GM12878 (cell line): Measurements from ENCODE around the gene MYLIP. TPM values are rescaled to one million over a fixed set of nuclear protein-coding genes. Genes with fewer than 3 reads are reported as not detected.
A peak's percentile ranks its signal among the peaks of the same experiment; 100 is the strongest.

Experiments
- ATAC-seq: fragments of 200-7000 bp; cut with Tn5 transposase; 3 replicates; pipeline ENCODE4 v1.9.1; 2020; ENCODE audit warnings: mild to moderate bottlenecking, moderate library complexity
- BruUV-seq: library from RNA; stranded (reverse); fragments of 400-500 nt; replicated peaks from 2 replicates; lab custom pipeline; 2021; lab: Mats Ljungman, UMichigan
- CTCF ChIA-PET: fragments of 300-600 bp; sonication (Branson Sonifier 250); formaldehyde crosslinking; extraction: SDS; loops from one replicate; lab custom pipeline; 2021; ENCODE audit warnings: inconsistent platforms; lab: Yijun Ruan, JAX
- POLR2A ChIA-PET: fragments of 350-600 bp; formaldehyde crosslinking; extraction: SDS; loops from one replicate; lab custom pipeline; 2021; ENCODE audit warnings: inconsistent platforms; lab: Charles Lee
- RAD21 ChIA-PET: fragments of 300-600 bp; sonication (Branson Sonifier 250); formaldehyde crosslinking; loops from one replicate; lab custom pipeline; 2023; ENCODE audit warnings: antibody characterized with exemption; ENCODE audit not compliant: unreplicated experiment; lab: Charles Lee
- SMC1A ChIA-PET: fragments of 300-600 bp; sonication (Branson Sonifier 250); formaldehyde crosslinking; loops from one replicate; lab custom pipeline; 2023; ENCODE audit not compliant: unreplicated experiment, uncharacterized antibody; lab: Charles Lee
- DNase-seq: peaks from one replicate; pipeline ENCODE4 v3.0.0-alpha.2; 2011; ENCODE audit warnings: low read depth, low spot score
- FAIRE-seq: peaks from 3 replicates; lab custom pipeline; 2011; peaks lifted over from hg19 to GRCh38; lab: Jason Lieb, UNC
- H2AFZ ChIP-seq: 2 replicates; pipeline ENCODE4 v1.6.0; 2011; ENCODE audit warnings: low read depth, low read length, control low read depth; ENCODE audit not compliant: control insufficient read depth
- H3K27ac ChIP-seq: 2 replicates; pipeline ENCODE4 v1.5.1; 2011; ENCODE audit warnings: control low read depth; ENCODE audit not compliant: control insufficient read depth, insufficient read depth
- H3K27me3 ChIP-seq, 2 experiments: replicated peaks in 1 of 2; 2 replicates each; pipeline versions ENCODE4 v1.6.0 to v1.6.1; 2011; ENCODE audit warnings: low read length in 1 of 2; ENCODE audit not compliant: control insufficient read depth in 2 of 2, insufficient read depth in 2 of 2
- H3K36me3 ChIP-seq, 2 experiments: 2 replicates each; pipeline ENCODE4 v1.5.1; 2011; ENCODE audit warnings: low read length in 1 of 2; ENCODE audit not compliant: control insufficient read depth in 2 of 2, insufficient read depth in 2 of 2
- H3K4me1 ChIP-seq: 2 replicates; pipeline ENCODE4 v1.6.1; 2011; ENCODE audit warnings: mild to moderate bottlenecking, low read length, moderate library complexity, mixed read lengths; ENCODE audit not compliant: control insufficient read depth, insufficient read depth
- H3K4me2 ChIP-seq: 2 replicates; pipeline ENCODE4 v1.6.0; 2011; ENCODE audit warnings: control low read depth; ENCODE audit not compliant: control insufficient read depth, insufficient read depth
- H3K4me3 ChIP-seq: fragments of 200-600 bp; sonication (generic); 2 replicates; pipeline ENCODE4 v1.5.1; 2016
- H3K79me2 ChIP-seq: 2 replicates; pipeline ENCODE4 v1.6.0; 2011; ENCODE audit warnings: low read length; ENCODE audit not compliant: control insufficient read depth, insufficient read depth
- H3K9ac ChIP-seq: 2 replicates; pipeline ENCODE4 v1.8.0; 2011; ENCODE audit warnings: low read length, control low read depth, mixed read lengths; ENCODE audit not compliant: control insufficient read depth, insufficient read depth
- H3K9me3 ChIP-seq: replicated peaks from 3 replicates; pipeline ENCODE4 v1.5.1; 2011; ENCODE audit warnings: mild to moderate bottlenecking, low read length; ENCODE audit not compliant: control insufficient read depth, insufficient read depth
- H4K20me1 ChIP-seq: 2 replicates; pipeline ENCODE4 v1.6.0; 2011; ENCODE audit not compliant: control insufficient read depth, insufficient read depth
- IRF4 ChIP-seq: IDR thresholded peaks from 2 replicates; pipeline ENCODE4 v1.6.1; 2011; ENCODE audit warnings: low read depth, low read length
- JUND ChIP-seq: IDR thresholded peaks from 2 replicates; pipeline ENCODE4 v1.6.1; 2012; ENCODE audit warnings: low read depth, mild to moderate bottlenecking, low read length, improper control_type of control experiment, moderate library complexity
- KAT2A ChIP-seq: conservative IDR thresholded peaks from 2 replicates; pipeline ENCODE4 v1.6.1; 2011; ENCODE audit warnings: low read depth, low read length; ENCODE audit not compliant: control insufficient read depth
- KDM1A ChIP-seq: fragments of 200-600 bp; sonication (generic); IDR thresholded peaks from 2 replicates; pipeline ENCODE4 v1.6.1; 2016; ENCODE audit warnings: borderline replicate concordance
- NFYA ChIP-seq: IDR thresholded peaks from 2 replicates; pipeline ENCODE4 v1.6.1; 2011; ENCODE audit warnings: low read depth, mild to moderate bottlenecking, low read length, improper control_type of control experiment, borderline replicate concordance
- POLR2AphosphoS2 ChIP-seq: IDR thresholded peaks from 2 replicates; pipeline ENCODE4 v1.6.1; 2011; ENCODE audit warnings: low read depth, mild to moderate bottlenecking, low read length, improper control_type of control experiment, moderate library complexity
- RB1 ChIP-seq: fragments of 450-650 bp; formaldehyde crosslinking; IDR thresholded peaks from 2 replicates; pipeline ENCODE4 v1.6.1; 2017; ENCODE audit warnings: mild to moderate bottlenecking, borderline replicate concordance
- RFX5 ChIP-seq: IDR thresholded peaks from 2 replicates; pipeline ENCODE4 v1.6.1; 2011; ENCODE audit warnings: low read depth, low read length, improper control_type of control experiment
- SIX5 ChIP-seq: IDR thresholded peaks from 2 replicates; pipeline ENCODE4 v1.6.1; 2011; ENCODE audit warnings: mild to moderate bottlenecking, low read depth, low read length, moderate library complexity; ENCODE audit not compliant: severe bottlenecking
- SMAD1 ChIP-seq: fragments of 450-650 bp; IDR thresholded peaks from 2 replicates; pipeline ENCODE4 v1.6.1; 2018; ENCODE audit warnings: mild to moderate bottlenecking, low read depth; ENCODE audit not compliant: partially characterized antibody
- SMC3 ChIP-seq: IDR thresholded peaks from 2 replicates; pipeline ENCODE4 v1.6.1; 2011; ENCODE audit warnings: low read length, improper control_type of control experiment, borderline replicate concordance
- TCF7 ChIP-seq: IDR thresholded peaks from 2 replicates; pipeline ENCODE4 v1.6.1; 2014; ENCODE audit warnings: antibody characterized with exemption, borderline replicate concordance
- WGBS: methylation state at CpG from one replicate; pipeline ENCODE4 v1.1.6; 2016; ENCODE audit warnings: low lambda C conversion rate; ENCODE audit not compliant: insufficient replicate concordance, insufficient coverage; ENCODE audit errors: missing lambda C conversion rate; 5-methylcytosine and 5-hydroxymethylcytosine counted together
- in situ Hi-C: fragments of 300-500 bp; cut with MboI; formaldehyde crosslinking; loops from 9 replicates; pipeline ENCODE4 v1.14.3; 2018; ENCODE audit warnings: mixed read lengths
- intact Hi-C: fragments of 100-400 bp; cut with micrococcal nuclease; formaldehyde crosslinking; loops from one replicate; pipeline ENCODE4 v1.14.2; 2022; ENCODE audit not compliant: unreplicated experiment
- polyA plus RNA-seq, 11 experiments: library from polyadenylated mRNA; depleted of rRNA in 4 of 11; unstranded in 6 of 11; stranded (reverse) in 5 of 11; fragments of >200 nt; fragmentation: Nextera tagmentation in 4 of 11; fragmentation: Illumina TruSeq in 1 of 11; extraction: Ambion mirVana in 4 of 11; extraction: Trizol in 1 of 11; gene quantifications; 1 replicate in 1 of 11; 2 replicates in 10 of 11; pipeline versions ENCODE4 v1.2.1 to v1.2.3, GENCODE V29; 2011 to 2016; ENCODE audit warnings: inconsistent platforms in 2 of 11, missing spikeins in 2 of 11, low read depth in 1 of 11
- total RNA-seq, 4 experiments: library from RNA; depleted of rRNA in 3 of 4; stranded (reverse); fragments of >200 nt in 3 of 4; fragmentation: Illumina TruSeq in 1 of 4; extraction: Trizol in 1 of 4; gene quantifications; 2 replicates each; pipeline versions ENCODE4 v1.2.1 to v1.2.3, GENCODE V29; 2013 to 2021
- TF ChIP-seq, protein P1 (sequence below): fragments of 450-650 bp; IDR thresholded peaks from 2 replicates; pipeline ENCODE4 v1.6.1; 2014; ENCODE audit warnings: mild to moderate bottlenecking
- TF ChIP-seq, protein P2 (sequence below): fragments of 150-350 bp; IDR thresholded peaks from 2 replicates; pipeline ENCODE4 v1.6.1; 2014; ENCODE audit warnings: mild to moderate bottlenecking, low read depth, low read length

MYLIP gene
- total and polyA plus RNA-seq, 10 of the 15 experiments (the other 5 are each of a cell fraction or from before 2014, with no cell fraction given), result 5.3 to 123 (median 12.5) TPM

DNA sequence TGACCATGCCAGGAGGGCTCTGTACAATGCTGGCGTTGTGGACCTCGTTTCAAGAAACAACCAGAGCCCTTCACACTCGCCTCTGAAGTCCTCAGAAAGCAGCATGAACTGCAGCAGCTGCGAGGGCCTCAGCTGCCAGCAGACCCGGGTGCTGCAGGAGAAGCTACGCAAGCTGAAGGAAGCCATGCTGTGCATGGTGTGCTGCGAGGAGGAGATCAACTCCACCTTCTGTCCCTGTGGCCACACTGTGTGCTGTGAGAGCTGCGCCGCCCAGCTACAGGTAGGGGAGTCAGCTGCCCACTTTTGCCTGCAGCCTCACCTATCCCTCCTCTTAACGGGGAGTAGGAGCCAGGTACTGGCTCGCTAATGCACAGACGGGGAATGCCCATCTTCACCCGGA, 16.2 kb downstream of the MYLIP start:
- no peak for ATAC-seq
- 95% methylated on average over 13 of the region's 13 CpGs for WGBS

DNA sequence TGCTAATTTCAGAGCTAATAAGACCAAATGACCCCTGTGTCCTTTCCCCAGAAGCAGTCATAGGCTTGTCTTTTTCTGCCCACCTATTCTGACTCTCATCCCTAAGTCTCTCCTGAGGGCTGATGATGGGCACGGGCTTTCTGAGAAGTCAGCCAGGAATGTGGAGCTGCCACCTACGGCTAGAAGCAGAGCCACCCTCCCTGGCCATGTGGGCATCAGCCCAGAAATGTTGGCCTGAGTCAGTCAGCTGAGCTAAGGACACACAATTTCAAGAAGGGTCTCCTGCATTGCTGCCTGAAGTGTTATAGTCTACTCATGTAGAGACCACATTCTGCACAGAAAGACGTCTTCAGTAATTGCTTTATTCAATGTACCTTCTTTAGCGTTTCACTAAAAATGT, 17.1 kb downstream of the MYLIP start:
- FAIRE-seq (no peak), DNase-seq (no peak), ATAC-seq (no peak)
- H3K36me3 ChIP-seq, result peaks cover 20 to 66% of the 10 kb centered on the region in 2 experiments
- intact Hi-C loops (no loop called here), in situ Hi-C loops (no loop called here)
- H2AFZ ChIP-seq, result no peak overlapping the region
- H3K79me2 ChIP-seq, result no peaks in the 10 kb centered on the region; the same call in 1 of the 2 replicates
- no peak overlapping the region for H3K27ac ChIP-seq
- ChIA-PET RAD21 (interaction anchor here (1.2 to 1.6 kb wide), 3 partner anchors 9 to 455 kb away, joined by 3 to 4 read pairs (median 4); no protein-coding TSS in a partner anchor), SMC1A (interaction anchor here (0.8 to 1.2 kb wide), 2 partner anchors 37 to 104 kb away, joined by 3 to 4 read pairs; no protein-coding TSS in a partner anchor), POLR2A (interaction anchor here (1.0 to 1.5 kb wide), 2 partner anchors 9 to 59 kb away, joined by 3 read pairs; no protein-coding TSS in a partner anchor), CTCF (interaction anchor here (1.4 to 2.5 kb wide), 2 partner anchors 37 to 60 kb away, joined by 4 to 19 read pairs; no protein-coding TSS in a partner anchor)
- BruUV-seq, result no TSS peak
- H3K4me1 ChIP-seq, result no peaks in the 10 kb centered on the region
- H3K9ac ChIP-seq, result no peak overlapping the region
- TF ChIP-seq RB1 (no peak), RFX5 (no peak), IRF4 (no peak), KAT2A (no peak), SMAD1 (no peak), JUND (no peak), SIX5 (no peak), SMC3 (no peak), KDM1A (no peak), NFYA (no peak)
- TF ChIP-seq, protein P1, sequence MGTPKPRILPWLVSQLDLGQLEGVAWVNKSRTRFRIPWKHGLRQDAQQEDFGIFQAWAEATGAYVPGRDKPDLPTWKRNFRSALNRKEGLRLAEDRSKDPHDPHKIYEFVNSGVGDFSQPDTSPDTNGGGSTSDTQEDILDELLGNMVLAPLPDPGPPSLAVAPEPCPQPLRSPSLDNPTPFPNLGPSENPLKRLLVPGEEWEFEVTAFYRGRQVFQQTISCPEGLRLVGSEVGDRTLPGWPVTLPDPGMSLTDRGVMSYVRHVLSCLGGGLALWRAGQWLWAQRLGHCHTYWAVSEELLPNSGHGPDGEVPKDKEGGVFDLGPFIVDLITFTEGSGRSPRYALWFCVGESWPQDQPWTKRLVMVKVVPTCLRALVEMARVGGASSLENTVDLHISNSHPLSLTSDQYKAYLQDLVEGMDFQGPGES, result no peak
- TF ChIP-seq, protein P2, sequence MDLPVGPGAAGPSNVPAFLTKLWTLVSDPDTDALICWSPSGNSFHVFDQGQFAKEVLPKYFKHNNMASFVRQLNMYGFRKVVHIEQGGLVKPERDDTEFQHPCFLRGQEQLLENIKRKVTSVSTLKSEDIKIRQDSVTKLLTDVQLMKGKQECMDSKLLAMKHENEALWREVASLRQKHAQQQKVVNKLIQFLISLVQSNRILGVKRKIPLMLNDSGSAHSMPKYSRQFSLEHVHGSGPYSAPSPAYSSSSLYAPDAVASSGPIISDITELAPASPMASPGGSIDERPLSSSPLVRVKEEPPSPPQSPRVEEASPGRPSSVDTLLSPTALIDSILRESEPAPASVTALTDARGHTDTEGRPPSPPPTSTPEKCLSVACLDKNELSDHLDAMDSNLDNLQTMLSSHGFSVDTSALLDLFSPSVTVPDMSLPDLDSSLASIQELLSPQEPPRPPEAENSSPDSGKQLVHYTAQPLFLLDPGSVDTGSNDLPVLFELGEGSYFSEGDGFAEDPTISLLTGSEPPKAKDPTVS, result no peak
- no peaks in the 10 kb centered on the region for H3K27me3 ChIP-seq
- H3K4me3 ChIP-seq, result no peak overlapping the region
- H3K4me2 ChIP-seq, result no peak overlapping the region
- WGBS, result 97% methylated on average over 4 of the region's 4 CpGs
- H3K9me3 ChIP-seq, result no peaks in the 10 kb centered on the region
- peaks cover 10% of the 10 kb centered on the region for H4K20me1 ChIP-seq

More for the DNA sequence above, 16.2 kb downstream of the MYLIP start:
- no peak overlapping the region for H3K4me3 ChIP-seq
- no peak overlapping the region for H3K9ac ChIP-seq
- peaks cover 20 to 71% of the 10 kb centered on the region in 2 experiments for H3K36me3 ChIP-seq
- H3K27me3 ChIP-seq, result no peaks in the 10 kb centered on the region
- H2AFZ ChIP-seq, result no peak overlapping the region
- POLR2A ChIA-PET, result interaction anchor here (1.5 kb wide), 1 partner anchor 8 kb away, joined by 3 read pairs; no protein-coding TSS in a partner anchor
- no peak overlapping the region for H3K4me2 ChIP-seq
- H4K20me1 ChIP-seq, result peaks cover 10% of the 10 kb centered on the region
- H3K79me2 ChIP-seq, result peaks cover 4% of the 10 kb centered on the region
- H3K27ac ChIP-seq, result no peak overlapping the region
- in situ Hi-C loops, result no loop called here
- no peaks in the 10 kb centered on the region for H3K4me1 ChIP-seq
- no TSS peak for BruUV-seq
- TF ChIP-seq TCF7, result no peak
- peak; percentile 28; the same call in 1 of the 2 replicates for TF ChIP-seq POLR2AphosphoS2
- no peak for DNase-seq
- H3K9me3 ChIP-seq, result no peaks in the 10 kb centered on the region
- SMC1A ChIA-PET, result interaction anchor here (2.3 to 4.1 kb wide), 2 partner anchors 13 to 38 kb away, joined by 8 to 30 read pairs; no protein-coding TSS in a partner anchor
- intact Hi-C loops, result no loop called here
- CTCF ChIA-PET, result interaction anchor here (1.4 kb wide), 1 partner anchor 61 kb away, joined by 4 read pairs; no protein-coding TSS in a partner anchor
- RAD21 ChIA-PET, result no interaction called here
- no peak for FAIRE-seq
